T47D (cell line): Measurements from ENCODE around the gene DGKI.

ENCODE experiments used
- DNase-seq, 2 experiments: peaks; one replicate each; pipeline versions ENCODE4 v3.0.0 to v3.0.0-alpha.2; 2011 to 2012; ENCODE audit warnings: low read depth in 1 of 2, low spot score in 1 of 2
- JUND ChIP-seq: IDR thresholded peaks from 2 replicates; pipeline ENCODE4 v1.6.1; 2012; ENCODE audit warnings: low read depth
- in situ Hi-C: cut with HindIII; loops from 2 replicates; pipeline ENCODE4 v1.10.0; 2016; ENCODE audit warnings: low sequenced_read_pairs, low pct_unique_long_range_greater_than_20kb

DGKI gene

GRCh38 chr7:137402536-137403352 is 444.0 kb downstream of the DGKI start:
- DNase-seq = no peak
- in situ Hi-C loops = no loop called here
- TF ChIP-seq JUND = no peak

- no peak for DNase-seq
- in situ Hi-C loops = no loop called here
- TF ChIP-seq JUND = no peak
These were observed 446.6 kb downstream of the DGKI start for GRCh38 chr7:137399827-137400823.

- DNase-seq = no peak
- no peak for TF ChIP-seq JUND
- in situ Hi-C loops = no loop called here
These were observed 450.7 kb downstream of the DGKI start for GRCh38 chr7:137396051-137396450.

- in situ Hi-C loops = no loop called here
- DNase-seq = no peak
- no peak for TF ChIP-seq JUND
These were observed 451.4 kb downstream of the DGKI start for GRCh38 chr7:137395420-137395819.

GRCh38 chr7:137393570-137393969 is 453.2 kb downstream of the DGKI start:
- TF ChIP-seq JUND = no peak

GRCh38 chr7:137390076-137390475 is 456.7 kb downstream of the DGKI start:
- DNase-seq = no peak
- in situ Hi-C loops = no loop called here
- no peak for TF ChIP-seq JUND

More at GRCh38 chr7:137393570-137393969, 453.2 kb downstream of the DGKI start:
- in situ Hi-C loops = no loop called here
- no peak for DNase-seq

- in situ Hi-C loops = no loop called here
- no peak for TF ChIP-seq JUND
- no peak for DNase-seq
These were observed 457.9 kb downstream of the DGKI start for GRCh38 chr7:137388916-137389315.

- TF ChIP-seq JUND = no peak
- in situ Hi-C loops = no loop called here
- no peak for DNase-seq
These were observed 459.8 kb downstream of the DGKI start for GRCh38 chr7:137386966-137387365.

GRCh38 chr7:137381045-137381444 is 465.7 kb downstream of the DGKI start:
- DNase-seq = no peak
- no peak for TF ChIP-seq JUND
- in situ Hi-C loops = no loop called here

GRCh38 chr7:137373507-137373906 is 473.3 kb downstream of the DGKI start:
- TF ChIP-seq JUND = no peak
- no peak for DNase-seq
- in situ Hi-C loops = no loop called here

- DNase-seq = no peak
- in situ Hi-C loops = no loop called here
- no peak for TF ChIP-seq JUND
These were observed 475.2 kb downstream of the DGKI start for GRCh38 chr7:137371616-137372015.

GRCh38 chr7:137366995-137367394 is 479.8 kb downstream of the DGKI start:
- no peak for TF ChIP-seq JUND
- in situ Hi-C loops = no loop called here
- no peak for DNase-seq

GRCh38 chr7:137363683-137364082 is 483.1 kb downstream of the DGKI start:
- in situ Hi-C loops = no loop called here
- DNase-seq = no peak
- no peak for TF ChIP-seq JUND
